Fibroblast of the aortic adventitia (primary cell): Measurements from ENCODE around the gene DDIT3. TPM values are rescaled to one million over a fixed set of nuclear protein-coding genes. Genes with fewer than 3 reads are reported as not detected.
"Not testable (repeated sequence)": the region's sequence is repeated elsewhere in the genome, so short reads cannot be mapped to it uniquely, and the experiment has no call there.

Experiments
- DNase-seq: peaks from one replicate; pipeline ENCODE4 v3.0.0-alpha.2; 2010; ENCODE audit warnings: low read depth
- H3K4me3 ChIP-seq: 2 replicates; pipeline ENCODE4 v1.5.1; 2011; ENCODE audit warnings: low read depth, mild to moderate bottlenecking, control low read depth, low read length, moderate library complexity
- total RNA-seq: library from RNA; depleted of rRNA; stranded (reverse); fragments of >200 nt; gene quantifications from 2 replicates; pipeline ENCODE4 v1.2.3, GENCODE V29; 2012; ENCODE audit warnings: low replicate concordance
- TF ChIP-seq, protein P1 (sequence below): IDR thresholded peaks from 2 replicates; pipeline ENCODE4 v1.5.1; 2011; ENCODE audit warnings: mild to moderate bottlenecking, low read length, control low read depth, inconsistent platforms; ENCODE audit not compliant: insufficient read depth

DDIT3 gene
- total RNA-seq, 1 donor, result 37.7 TPM

GRCh38 chr12:57513266-57513665 lies 7.0 kb downstream of the DDIT3 start:
- DNase-seq, result no peak
- TF ChIP-seq, protein P1, sequence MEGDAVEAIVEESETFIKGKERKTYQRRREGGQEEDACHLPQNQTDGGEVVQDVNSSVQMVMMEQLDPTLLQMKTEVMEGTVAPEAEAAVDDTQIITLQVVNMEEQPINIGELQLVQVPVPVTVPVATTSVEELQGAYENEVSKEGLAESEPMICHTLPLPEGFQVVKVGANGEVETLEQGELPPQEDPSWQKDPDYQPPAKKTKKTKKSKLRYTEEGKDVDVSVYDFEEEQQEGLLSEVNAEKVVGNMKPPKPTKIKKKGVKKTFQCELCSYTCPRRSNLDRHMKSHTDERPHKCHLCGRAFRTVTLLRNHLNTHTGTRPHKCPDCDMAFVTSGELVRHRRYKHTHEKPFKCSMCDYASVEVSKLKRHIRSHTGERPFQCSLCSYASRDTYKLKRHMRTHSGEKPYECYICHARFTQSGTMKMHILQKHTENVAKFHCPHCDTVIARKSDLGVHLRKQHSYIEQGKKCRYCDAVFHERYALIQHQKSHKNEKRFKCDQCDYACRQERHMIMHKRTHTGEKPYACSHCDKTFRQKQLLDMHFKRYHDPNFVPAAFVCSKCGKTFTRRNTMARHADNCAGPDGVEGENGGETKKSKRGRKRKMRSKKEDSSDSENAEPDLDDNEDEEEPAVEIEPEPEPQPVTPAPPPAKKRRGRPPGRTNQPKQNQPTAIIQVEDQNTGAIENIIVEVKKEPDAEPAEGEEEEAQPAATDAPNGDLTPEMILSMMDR, result no peak
- H3K4me3 ChIP-seq, result no peak overlapping the region

GRCh38 chr12:57512665-57513064 lies 7.6 kb downstream of the DDIT3 start:
- TF ChIP-seq, protein P1, result no peak
- no peak for DNase-seq
- no peak overlapping the region for H3K4me3 ChIP-seq

GRCh38 chr12:57511588-57512325 lies 8.6 kb downstream of the DDIT3 start:
- TF ChIP-seq, protein P1, result no peak
- no peak for DNase-seq
- H3K4me3 ChIP-seq, result no peak overlapping the region

GRCh38 chr12:57511161-57511560 lies 9.2 kb downstream of the DDIT3 start:
- DNase-seq, result no peak
- H3K4me3 ChIP-seq, result no peak overlapping the region
- TF ChIP-seq, protein P1, result no peak

GRCh38 chr12:57507796-57508195 lies 12.5 kb downstream of the DDIT3 start:
- H3K4me3 ChIP-seq, result not testable (repeated sequence)

DNA sequence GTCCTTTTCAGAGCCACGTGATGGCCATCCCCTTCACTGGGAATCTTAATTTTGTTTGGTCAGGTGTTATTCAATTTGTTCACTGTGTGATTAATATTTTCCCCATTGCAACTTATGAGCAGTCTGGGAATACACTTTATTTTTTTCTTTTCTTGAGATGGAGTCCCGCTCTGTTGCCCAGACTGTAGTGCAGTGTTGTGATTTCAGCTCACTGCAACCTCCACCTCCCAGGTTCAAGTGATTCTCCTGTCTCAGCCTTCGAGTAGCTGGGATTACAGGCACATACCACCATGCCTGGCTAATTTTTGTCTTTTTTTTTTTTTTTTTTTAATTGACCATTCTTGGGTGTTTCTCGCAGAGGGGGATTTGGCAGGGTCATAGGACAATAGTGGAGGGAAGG lies 13.8 kb downstream of the DDIT3 start:
- not testable (repeated sequence) for DNase-seq, H3K4me3 ChIP-seq

More at GRCh38 chr12:57507796-57508195, 12.5 kb downstream of the DDIT3 start:
- DNase-seq, result not testable (repeated sequence)

DNA sequence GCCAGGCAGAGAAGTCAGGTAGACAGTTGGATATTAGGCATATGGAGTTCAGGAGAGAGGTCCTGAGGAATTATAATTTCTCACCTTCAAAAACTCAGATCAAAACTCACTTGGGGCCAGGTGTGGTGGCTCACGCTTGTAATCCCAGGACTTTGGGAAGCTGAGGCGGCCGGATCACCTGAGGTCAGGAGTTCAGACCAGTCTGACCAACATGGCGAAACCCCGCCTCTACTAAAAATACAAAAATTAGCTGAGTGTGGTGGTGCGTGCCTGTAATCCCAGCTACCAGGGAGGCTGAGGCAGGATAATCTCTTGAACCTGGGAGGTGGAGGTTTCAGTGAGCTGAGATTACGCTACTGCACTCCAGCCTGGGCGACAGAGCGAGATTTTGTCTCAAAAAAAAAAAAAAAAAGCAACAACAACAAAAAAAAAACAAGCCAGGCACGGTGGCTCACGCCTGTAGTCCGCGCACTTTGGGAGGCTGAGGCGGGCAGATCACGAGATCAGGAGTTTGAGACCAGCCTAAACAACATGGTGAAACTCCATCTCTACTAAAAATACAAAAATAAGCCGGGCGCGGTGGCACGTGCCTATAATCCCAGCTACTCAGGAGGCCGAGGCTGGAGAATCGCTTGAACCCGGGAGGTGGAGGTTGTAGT lies 17.9 kb downstream of the DDIT3 start:
- not testable (repeated sequence) for DNase-seq, H3K4me3 ChIP-seq

DNA sequence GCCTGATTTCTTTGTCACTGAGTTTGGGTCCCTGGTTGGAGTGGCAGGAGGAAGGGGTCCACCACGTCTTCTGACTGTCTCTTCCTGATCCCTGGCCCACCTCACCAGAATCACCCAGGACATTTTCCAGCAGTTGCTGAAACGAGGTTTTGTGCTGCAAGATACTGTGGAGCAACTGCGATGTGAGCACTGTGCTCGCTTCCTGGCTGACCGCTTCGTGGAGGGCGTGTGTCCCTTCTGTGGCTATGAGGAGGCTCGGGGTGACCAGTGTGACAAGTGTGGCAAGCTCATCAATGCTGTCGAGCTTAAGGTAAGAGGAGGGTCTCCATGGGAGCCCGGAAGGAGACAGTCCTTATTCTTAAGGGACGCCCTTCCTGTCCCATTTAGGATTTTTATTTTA lies 20.1 kb downstream of the DDIT3 start:
- DNase-seq, result no peak
- H3K4me3 ChIP-seq, result no peak overlapping the region
- TF ChIP-seq, protein P1, result no peak
